Measurements from ENCODE around the gene AFF3. TPM values are rescaled to one million over a fixed set of nuclear protein-coding genes. Genes with fewer than 3 reads are reported as not detected.

Gene AFF3
- total and polyA plus RNA-seq, 2 of the 8 experiments (the other 6 are each of a cell fraction or from before 2014, with no cell fraction given), result 0.27 to 3.0 TPM

DNA sequence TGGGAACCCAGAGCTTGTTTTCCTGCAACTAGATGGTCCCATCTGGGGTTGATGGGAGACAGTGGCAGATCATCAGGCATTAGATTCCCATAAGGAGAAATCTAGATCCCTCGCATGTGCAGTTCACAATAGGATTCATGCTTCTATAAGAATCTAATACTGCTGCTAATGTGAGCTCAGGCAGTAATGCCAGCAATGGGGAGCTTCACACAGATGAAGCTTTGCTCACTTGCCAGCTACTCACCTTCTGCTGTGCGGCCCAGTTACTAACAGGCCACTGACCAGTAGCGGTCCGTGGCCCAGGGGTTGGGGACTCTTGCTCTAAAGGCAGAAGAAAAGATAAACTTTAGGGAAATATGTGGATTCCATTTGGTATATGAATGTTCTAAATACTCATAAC, 192.9 kb downstream of the AFF3 start:
- POLR2A ChIA-PET (ENCODE audit: partially characterized antibody), result no interaction called here
- TF ChIP-seq CHD2 (IDR thresholded peaks at IDR 0.05; ENCODE audit: low read length) (no peak), CBX5 (IDR thresholded peaks at IDR 0.05; ENCODE audit: low read depth, low read length) (no peak), RNF2 (IDR thresholded peaks at IDR 0.05; ENCODE audit: borderline replicate concordance, low read depth, low read length, missing control alignments, poor library complexity, severe bottlenecking) (no peak), SAP30 (IDR thresholded peaks at IDR 0.05; ENCODE audit: insufficient read depth, insufficient replicate concordance, low read length) (no peak), SP2 (IDR thresholded peaks at IDR 0.05; ENCODE audit: low read length) (no peak), FOSL1 (IDR thresholded peaks at IDR 0.05; ENCODE audit: insufficient read depth, low read depth, low read length) (no peak)

More for the DNA sequence above, 192.9 kb downstream of the AFF3 start:
- H3K4me1 ChIP-seq (replicated peaks in 1 of 4; ENCODE audit: control insufficient read depth in 3 of 4, insufficient read depth in 4 of 4, low read length in 3 of 4), result no peaks in the 10 kb centered on the region
- H2BK120ac ChIP-seq (replicated peaks; ENCODE audit: low read depth, low read length), result no peak overlapping the region
- no peak overlapping the region for H3K18ac ChIP-seq (ENCODE audit: extremely low read depth, low read length)
- DNase-seq (ENCODE audit: low read depth in 1 of 2, low spot score in 2 of 2) (no peak), FAIRE-seq (no peak)
- peaks cover 0 to 3% of the 10 kb centered on the region in 2 experiments for H4K20me1 ChIP-seq (replicated peaks in 1 of 2; ENCODE audit: control insufficient read depth in 1 of 2, insufficient read depth in 2 of 2, low read length in 2 of 2)
- no peak overlapping the region for H2AFZ ChIP-seq (ENCODE audit: low read length)
- no peaks in the 10 kb centered on the region for H3K9me3 ChIP-seq (ENCODE audit: insufficient read depth in 2 of 2, low read depth in 1 of 2, low read length in 1 of 2)
- no peak overlapping the region for H3K4me2 ChIP-seq (ENCODE audit: insufficient read depth in 1 of 2, low read depth in 2 of 2, low read length in 2 of 2)
- H3K4me3 ChIP-seq (ENCODE audit: extremely low read depth in 1 of 4, insufficient read depth in 2 of 4, low read depth in 3 of 4, low read length in 4 of 4), result no peak overlapping the region
- no peak overlapping the region for H4K8ac ChIP-seq (ENCODE audit: extremely low read depth, insufficient read depth, low read length)
- H2BK5ac ChIP-seq (ENCODE audit: low read depth, low read length), result no peak overlapping the region
- no peak overlapping the region for H3K9ac ChIP-seq (replicated peaks in 1 of 4; ENCODE audit: extremely low read depth in 1 of 4, low read depth in 3 of 4, low read length in 3 of 4)
- no peak overlapping the region for H3K14ac ChIP-seq (ENCODE audit: insufficient read length)
- H2BK15ac ChIP-seq (ENCODE audit: low read length), result no peak overlapping the region
- no peak overlapping the region for H3K23ac ChIP-seq (ENCODE audit: insufficient read length)
- H3K4ac ChIP-seq (replicated peaks; ENCODE audit: insufficient read length, low read depth, low read length), result no peak overlapping the region
- no peak overlapping the region for H2AK5ac ChIP-seq (ENCODE audit: low read depth, low read length)
- no peak overlapping the region for H3K56ac ChIP-seq (replicated peaks; ENCODE audit: insufficient read length, low read depth, low read length)
- no peak overlapping the region for H2BK20ac ChIP-seq (ENCODE audit: low read length)
- H4K5ac ChIP-seq (ENCODE audit: insufficient read length, low read depth, low read length), result no peak overlapping the region
- no peaks in the 10 kb centered on the region for H3K23me2 ChIP-seq (ENCODE audit: low read depth, low read length)
- no peaks in the 10 kb centered on the region for H3K79me2 ChIP-seq (ENCODE audit: control insufficient read depth in 1 of 2, insufficient read depth in 2 of 2, low read length in 2 of 2)
- no peak overlapping the region for H3K27ac ChIP-seq (ENCODE audit: low read depth, low read length)
- no peak overlapping the region for H4K91ac ChIP-seq (replicated peaks; ENCODE audit: insufficient read length, low read length)
- H2BK12ac ChIP-seq (ENCODE audit: low read depth, low read length), result no peak overlapping the region
- H3K27me3 ChIP-seq (replicated peaks in 1 of 4; ENCODE audit: control insufficient read depth in 3 of 4, extremely low read depth in 1 of 4, insufficient read depth in 3 of 4, low read length in 3 of 4), result no peaks in the 10 kb centered on the region; a peak in 1 of 7 replicates
- no peaks in the 10 kb centered on the region; the same call in 1 of the 2 replicates for H3K79me1 ChIP-seq (ENCODE audit: low read depth, low read length)
- no peaks in the 10 kb centered on the region for H3K36me3 ChIP-seq (ENCODE audit: control insufficient read depth in 2 of 4, insufficient read depth in 4 of 4, low read length in 3 of 4)
- WGBS, 2 experiments (ENCODE audit: extremely low coverage in 1 of 2, insufficient coverage in 1 of 2, insufficient read length in 1 of 2, insufficient replicate concordance in 2 of 2, low coverage in 1 of 2, low lambda C conversion rate in 2 of 2, missing lambda C conversion rate in 1 of 2), result 96% methylated on average over 4 of the region's 4 CpGs; no CpG with 5 or more reads in 1 of the 2 experiments
- CTCF ChIA-PET (ENCODE audit: partially characterized antibody), result interaction anchor here (0.6 to 1.1 kb wide), 2 partner anchors 9 to 295 kb away, joined by 3 read pairs; no protein-coding TSS in a partner anchor
